Activated CD4-positive, alpha-beta T cell treated with anti-CD3 and anti-CD28 coated beads, Interleukin-2, amount 10 ng/mL, durations not matched to agents 24 days and 14 days (primary cell): ENCODE results near the gene ACAN. TPM values are rescaled to one million over a fixed set of nuclear protein-coding genes. Genes with fewer than 3 reads are reported as not detected.

Source experiments
- DNase-seq: peaks from one replicate; pipeline ENCODE4 v3.0.0; 2022
- H3K27ac Mint-ChIP-seq: one replicate; pipeline ENCODE4 v1.8.0; 2022; ENCODE audit warnings: mild to moderate bottlenecking, mixed read lengths
- H3K27me3 Mint-ChIP-seq: one replicate; pipeline ENCODE4 v1.8.0; 2022; ENCODE audit warnings: mixed read lengths
- H3K36me3 Mint-ChIP-seq: one replicate; pipeline ENCODE4 v1.8.0; 2022; ENCODE audit warnings: low read depth, mild to moderate bottlenecking, mixed read lengths
- H3K4me1 Mint-ChIP-seq: one replicate; pipeline ENCODE4 v1.8.0; 2021; ENCODE audit warnings: mixed read lengths
- H3K4me3 Mint-ChIP-seq: one replicate; pipeline ENCODE4 v1.8.0; 2022; ENCODE audit warnings: mild to moderate bottlenecking, moderate library complexity, mixed read lengths
- H3K9me3 Mint-ChIP-seq: one replicate; pipeline ENCODE4 v1.8.0; 2021; ENCODE audit warnings: mixed read lengths
- intact Hi-C: fragments of 100-400 bp; cut with micrococcal nuclease; formaldehyde crosslinking; loops from one replicate; pipeline ENCODE4 v1.15.1; 2023
- total RNA-seq: library from RNA; stranded (reverse); gene quantifications from 2 replicates; pipeline ENCODE4 v1.2.3, GENCODE V29; 2022

The ACAN gene
- total RNA-seq, 1 donor from 2014 or later, result not detected

- Mint-ChIP-seq H3K27me3 (peaks cover 20% of the 10 kb centered on the region), H3K36me3 (no peaks in the 10 kb centered on the region), H3K4me3 (no peak overlapping the region), H3K9me3 (no peaks in the 10 kb centered on the region), H3K27ac (no peak overlapping the region), H3K4me1 (no peaks in the 10 kb centered on the region)
- no peak for DNase-seq
- intact Hi-C loops, result no loop called here
Observed at GRCh38 chr15:88812133-88812532, 8.9 kb downstream of the ACAN start.

GRCh38 chr15:88813960-88814359 lies 10.7 kb downstream of the ACAN start:
- no peak for DNase-seq
- Mint-ChIP-seq H3K4me1 (no peaks in the 10 kb centered on the region), H3K27ac (no peak overlapping the region), H3K36me3 (no peaks in the 10 kb centered on the region), H3K4me3 (no peak overlapping the region), H3K27me3 (peaks cover 15% of the 10 kb centered on the region), H3K9me3 (no peaks in the 10 kb centered on the region)
- intact Hi-C loops, result no loop called here

DNA sequence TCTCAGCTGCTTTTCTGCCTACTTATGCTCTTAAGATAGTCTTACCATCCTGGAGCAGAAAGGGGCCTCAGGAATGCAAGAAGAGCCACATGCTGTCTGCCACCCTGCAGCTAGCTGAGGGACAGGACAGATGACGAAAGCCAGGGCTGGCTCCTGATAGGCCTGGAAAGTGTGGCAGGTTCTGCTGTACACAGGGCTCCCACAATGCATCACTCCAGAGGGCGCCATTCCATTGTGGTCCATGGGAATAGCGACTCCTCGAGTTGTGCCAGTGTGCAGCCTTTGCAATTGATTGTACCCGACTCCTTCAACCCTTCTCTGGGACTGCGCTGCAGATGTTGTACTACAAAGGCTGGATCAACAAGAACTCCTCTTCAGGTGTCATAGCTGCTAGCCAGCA lies 11.2 kb downstream of the ACAN start:
- H3K36me3 Mint-ChIP-seq, result no peaks in the 10 kb centered on the region
- H3K27me3 Mint-ChIP-seq, result peaks cover 15% of the 10 kb centered on the region
- H3K4me3 Mint-ChIP-seq, result no peak overlapping the region
- no peak overlapping the region for H3K27ac Mint-ChIP-seq
- intact Hi-C loops, result no loop called here
- H3K4me1 Mint-ChIP-seq, result no peaks in the 10 kb centered on the region
- H3K9me3 Mint-ChIP-seq, result no peaks in the 10 kb centered on the region
- no peak for DNase-seq

GRCh38 chr15:88818920-88819319 lies 15.7 kb downstream of the ACAN start:
- no peak overlapping the region for H3K27ac Mint-ChIP-seq
- no peaks in the 10 kb centered on the region for H3K36me3 Mint-ChIP-seq
- intact Hi-C loops, result no loop called here
- H3K9me3 Mint-ChIP-seq, result no peaks in the 10 kb centered on the region
- no peak overlapping the region for H3K4me3 Mint-ChIP-seq
- H3K27me3 Mint-ChIP-seq, result peaks cover 6% of the 10 kb centered on the region
- no peaks in the 10 kb centered on the region for H3K4me1 Mint-ChIP-seq
- no peak for DNase-seq

- Mint-ChIP-seq H3K27me3 (peaks cover 8% of the 10 kb centered on the region), H3K4me1 (no peaks in the 10 kb centered on the region), H3K9me3 (no peaks in the 10 kb centered on the region), H3K27ac (no peak overlapping the region), H3K4me3 (no peak overlapping the region), H3K36me3 (no peaks in the 10 kb centered on the region)
- no peak for DNase-seq
- intact Hi-C loops, result no loop called here
Observed at GRCh38 chr15:88821993-88822392, 18.8 kb downstream of the ACAN start.

GRCh38 chr15:88828791-88829190 lies 25.6 kb downstream of the ACAN start:
- DNase-seq, result no peak
- no peaks in the 10 kb centered on the region for H3K4me1 Mint-ChIP-seq
- no peak overlapping the region for H3K4me3 Mint-ChIP-seq
- H3K27ac Mint-ChIP-seq, result no peak overlapping the region
- H3K9me3 Mint-ChIP-seq, result no peaks in the 10 kb centered on the region
- intact Hi-C loops, result no loop called here
- peaks cover 5% of the 10 kb centered on the region for H3K27me3 Mint-ChIP-seq
- H3K36me3 Mint-ChIP-seq, result no peaks in the 10 kb centered on the region

- no peak overlapping the region for H3K4me3 Mint-ChIP-seq
- H3K27ac Mint-ChIP-seq, result no peak overlapping the region
- H3K36me3 Mint-ChIP-seq, result no peaks in the 10 kb centered on the region
- intact Hi-C loops, result no loop called here
- H3K9me3 Mint-ChIP-seq, result no peaks in the 10 kb centered on the region
- H3K27me3 Mint-ChIP-seq, result peaks cover 5% of the 10 kb centered on the region
- H3K4me1 Mint-ChIP-seq, result peaks cover 7% of the 10 kb centered on the region
- DNase-seq, result no peak
Observed at GRCh38 chr15:88830016-88830415, 26.8 kb downstream of the ACAN start.

- Mint-ChIP-seq H3K4me1 (peaks cover 7% of the 10 kb centered on the region), H3K27ac (no peak overlapping the region), H3K4me3 (no peak overlapping the region), H3K36me3 (no peaks in the 10 kb centered on the region), H3K9me3 (no peaks in the 10 kb centered on the region), H3K27me3 (no peaks in the 10 kb centered on the region)
- intact Hi-C loops, result no loop called here
- no peak for DNase-seq
Observed at GRCh38 chr15:88832820-88833730, 29.8 kb downstream of the ACAN start.

GRCh38 chr15:88833731-88834100 lies 30.5 kb downstream of the ACAN start:
- DNase-seq, result no peak
- intact Hi-C loops, result no loop called here
- no peak overlapping the region for H3K4me3 Mint-ChIP-seq
- H3K4me1 Mint-ChIP-seq, result peaks cover 7% of the 10 kb centered on the region
- H3K36me3 Mint-ChIP-seq, result no peaks in the 10 kb centered on the region
- H3K9me3 Mint-ChIP-seq, result no peaks in the 10 kb centered on the region
- H3K27me3 Mint-ChIP-seq, result no peaks in the 10 kb centered on the region
- no peak overlapping the region for H3K27ac Mint-ChIP-seq

- Mint-ChIP-seq H3K9me3 (no peaks in the 10 kb centered on the region), H3K27me3 (no peaks in the 10 kb centered on the region), H3K4me3 (no peak overlapping the region), H3K4me1 (peaks cover 7% of the 10 kb centered on the region), H3K27ac (no peak overlapping the region), H3K36me3 (no peaks in the 10 kb centered on the region)
- intact Hi-C loops, result no loop called here
- DNase-seq, result peak; percentile 71
Observed at GRCh38 chr15:88834211-88834812, 31.1 kb downstream of the ACAN start.

GRCh38 chr15:88835119-88835518 lies 31.9 kb downstream of the ACAN start:
- Mint-ChIP-seq H3K9me3 (no peaks in the 10 kb centered on the region), H3K27me3 (no peaks in the 10 kb centered on the region), H3K4me3 (no peak overlapping the region), H3K27ac (no peak overlapping the region), H3K36me3 (no peaks in the 10 kb centered on the region), H3K4me1 (peaks cover 7% of the 10 kb centered on the region)
- intact Hi-C loops, result no loop called here
- no peak for DNase-seq

GRCh38 chr15:88835646-88836045 lies 32.4 kb downstream of the ACAN start:
- Mint-ChIP-seq H3K27me3 (no peaks in the 10 kb centered on the region), H3K4me1 (peaks cover 7% of the 10 kb centered on the region), H3K9me3 (no peaks in the 10 kb centered on the region), H3K36me3 (no peaks in the 10 kb centered on the region), H3K4me3 (no peak overlapping the region), H3K27ac (no peak overlapping the region)
- no peak for DNase-seq
- intact Hi-C loops, result no loop called here

- Mint-ChIP-seq H3K27ac (no peak overlapping the region), H3K9me3 (no peaks in the 10 kb centered on the region), H3K4me1 (peaks cover 7% of the 10 kb centered on the region), H3K4me3 (no peak overlapping the region), H3K27me3 (no peaks in the 10 kb centered on the region), H3K36me3 (no peaks in the 10 kb centered on the region)
- no peak for DNase-seq
- intact Hi-C loops, result no loop called here
Observed at GRCh38 chr15:88838667-88839066, 35.4 kb downstream of the ACAN start.

GRCh38 chr15:88839146-88839545 lies 35.9 kb downstream of the ACAN start:
- Mint-ChIP-seq H3K4me3 (no peak overlapping the region), H3K27me3 (no peaks in the 10 kb centered on the region), H3K27ac (no peak overlapping the region), H3K36me3 (no peaks in the 10 kb centered on the region), H3K4me1 (peaks cover 4% of the 10 kb centered on the region), H3K9me3 (no peaks in the 10 kb centered on the region)
- intact Hi-C loops, result no loop called here
- DNase-seq, result no peak
